PC-9 (cell line): ENCODE results near the gene SGK1.

Source experiments
- EZH2 ChIP-seq: fragments of 200-600 bp; sonication (generic); IDR thresholded peaks from 2 replicates; pipeline ENCODE4 v1.8.0; 2017; ENCODE audit warnings: antibody characterized with exemption, low read depth
- TF ChIP-seq, protein P1 (sequence below): fragments of 200-600 bp; sonication (generic); conservative IDR thresholded peaks from 2 replicates; pipeline ENCODE4 v1.6.1; 2017; ENCODE audit warnings: mixed run types, antibody characterized with exemption, mild to moderate bottlenecking, moderate library complexity

DNA sequence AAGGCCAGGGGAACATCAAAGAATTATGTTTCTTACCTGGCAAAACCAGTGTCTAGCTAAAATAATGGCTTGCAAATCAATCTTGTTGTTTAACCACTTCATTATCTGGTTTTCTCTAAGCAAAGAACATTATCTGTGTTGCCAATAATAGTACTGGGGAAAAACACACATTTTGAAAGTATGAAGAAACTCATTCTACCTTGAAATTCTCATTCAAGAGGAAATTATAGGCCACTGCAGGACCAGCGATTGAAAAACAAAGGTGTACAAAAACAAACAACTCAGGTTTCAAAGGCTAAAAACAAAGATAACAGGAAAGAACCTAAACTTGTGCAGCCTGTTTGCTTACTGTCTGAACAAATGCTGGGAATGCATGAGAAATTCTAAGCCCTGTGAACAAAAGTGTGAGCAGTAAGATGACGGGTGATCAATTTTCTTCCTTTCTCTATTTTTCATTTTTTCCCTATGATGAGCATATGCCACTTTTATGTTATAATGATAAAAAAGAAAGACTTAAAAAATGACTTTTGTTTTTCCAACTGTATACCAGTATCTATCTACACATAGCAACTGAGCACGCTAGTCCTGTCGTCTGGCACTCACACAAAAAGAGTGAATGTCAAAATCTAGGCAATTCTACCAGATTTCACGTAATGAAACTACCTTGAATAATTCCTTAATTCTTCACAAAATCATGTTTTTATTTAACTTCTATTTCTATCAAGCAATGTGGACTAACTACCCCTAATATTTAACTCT, 117.9 kb downstream of the SGK1 start:
- TF ChIP-seq, protein P1, sequence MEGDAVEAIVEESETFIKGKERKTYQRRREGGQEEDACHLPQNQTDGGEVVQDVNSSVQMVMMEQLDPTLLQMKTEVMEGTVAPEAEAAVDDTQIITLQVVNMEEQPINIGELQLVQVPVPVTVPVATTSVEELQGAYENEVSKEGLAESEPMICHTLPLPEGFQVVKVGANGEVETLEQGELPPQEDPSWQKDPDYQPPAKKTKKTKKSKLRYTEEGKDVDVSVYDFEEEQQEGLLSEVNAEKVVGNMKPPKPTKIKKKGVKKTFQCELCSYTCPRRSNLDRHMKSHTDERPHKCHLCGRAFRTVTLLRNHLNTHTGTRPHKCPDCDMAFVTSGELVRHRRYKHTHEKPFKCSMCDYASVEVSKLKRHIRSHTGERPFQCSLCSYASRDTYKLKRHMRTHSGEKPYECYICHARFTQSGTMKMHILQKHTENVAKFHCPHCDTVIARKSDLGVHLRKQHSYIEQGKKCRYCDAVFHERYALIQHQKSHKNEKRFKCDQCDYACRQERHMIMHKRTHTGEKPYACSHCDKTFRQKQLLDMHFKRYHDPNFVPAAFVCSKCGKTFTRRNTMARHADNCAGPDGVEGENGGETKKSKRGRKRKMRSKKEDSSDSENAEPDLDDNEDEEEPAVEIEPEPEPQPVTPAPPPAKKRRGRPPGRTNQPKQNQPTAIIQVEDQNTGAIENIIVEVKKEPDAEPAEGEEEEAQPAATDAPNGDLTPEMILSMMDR, result no peak
- no peak for TF ChIP-seq EZH2
